Measurements from ENCODE around the gene RAPH1. TPM values are rescaled to one million over a fixed set of nuclear protein-coding genes. Genes with fewer than 3 reads are reported as not detected.
"Not testable (repeated sequence)": the region's sequence is repeated elsewhere in the genome, so short reads cannot be mapped to it uniquely, and the experiment has no call there.

The RAPH1 gene
- total RNA-seq, 2 donors from 2014 or later = 10.4 to 13.5 TPM

DNA sequence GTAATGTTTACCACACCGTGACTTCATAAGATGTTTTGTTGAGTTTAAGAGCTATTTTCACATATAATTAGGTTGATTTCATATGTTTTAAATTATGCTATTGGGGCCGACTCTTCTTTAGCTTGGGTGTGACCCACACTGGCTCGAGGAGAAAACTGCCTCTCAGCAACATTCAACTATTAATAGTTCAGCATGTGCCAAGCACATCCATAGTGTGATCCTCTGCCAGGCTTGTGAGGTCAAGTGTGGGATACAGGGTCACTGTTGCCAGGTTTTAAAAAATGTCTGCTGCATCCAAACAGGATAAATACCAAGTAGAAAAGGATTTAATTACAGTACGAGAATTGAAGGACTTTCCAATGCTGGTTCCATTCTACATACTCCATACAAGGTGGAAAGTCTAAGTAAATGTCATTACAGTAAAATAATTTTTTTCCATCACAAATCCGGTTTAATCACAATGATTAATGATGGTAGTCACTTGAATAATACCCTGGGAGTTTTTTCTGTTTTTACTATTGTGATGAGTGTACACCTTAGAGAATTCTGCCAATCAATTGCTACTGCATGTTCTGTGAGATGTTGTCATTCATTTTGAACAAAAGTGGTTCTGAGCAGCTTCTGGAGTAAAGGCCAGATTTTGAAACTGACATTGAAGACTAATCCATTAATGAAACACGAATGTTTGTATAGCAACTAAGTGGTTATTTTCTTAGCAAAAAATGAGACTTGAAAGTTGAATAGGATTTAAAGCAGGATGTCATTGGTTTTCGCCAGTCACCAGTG lies 122.4 kb downstream of the RAPH1 start:
- Mint-ChIP-seq H3K4me1 (no peaks in the 10 kb centered on the region), H3K36me3 (ENCODE audit: low read depth) (peaks cover 38% of the 10 kb centered on the region), H3K27ac (no peak overlapping the region), H3K27me3 (no peaks in the 10 kb centered on the region), H3K4me3 (no peak overlapping the region), H3K9me3 (peaks cover 1% of the 10 kb centered on the region)
- ATAC-seq (replicated peaks) = peak; percentile 14

DNA sequence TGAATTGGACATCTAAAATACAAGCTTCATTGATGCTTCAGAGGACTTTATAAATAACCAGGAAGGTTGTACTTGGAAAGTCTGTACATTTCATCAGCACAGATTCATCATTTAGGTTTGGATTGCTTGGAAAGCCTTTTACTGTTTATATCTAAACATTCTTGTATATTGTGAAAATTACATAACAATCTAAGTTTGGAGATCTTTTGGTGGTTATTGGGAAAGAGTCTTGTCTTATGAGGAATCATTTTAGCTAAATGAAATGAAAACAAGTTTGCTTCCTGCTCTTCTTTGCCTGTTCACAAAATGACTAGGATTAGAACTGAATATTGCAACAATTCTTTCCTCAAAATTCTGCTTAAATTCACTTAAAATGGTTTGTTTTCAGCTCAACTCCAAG lies 127.6 kb downstream of the RAPH1 start:
- Mint-ChIP-seq H3K36me3 (ENCODE audit: low read depth) (peaks cover 68% of the 10 kb centered on the region), H3K27ac (no peak overlapping the region), H3K27me3 (no peaks in the 10 kb centered on the region), H3K9me3 (no peaks in the 10 kb centered on the region), H3K4me1 (no peaks in the 10 kb centered on the region), H3K4me3 (no peak overlapping the region)
- no peak for ATAC-seq (replicated peaks)

DNA sequence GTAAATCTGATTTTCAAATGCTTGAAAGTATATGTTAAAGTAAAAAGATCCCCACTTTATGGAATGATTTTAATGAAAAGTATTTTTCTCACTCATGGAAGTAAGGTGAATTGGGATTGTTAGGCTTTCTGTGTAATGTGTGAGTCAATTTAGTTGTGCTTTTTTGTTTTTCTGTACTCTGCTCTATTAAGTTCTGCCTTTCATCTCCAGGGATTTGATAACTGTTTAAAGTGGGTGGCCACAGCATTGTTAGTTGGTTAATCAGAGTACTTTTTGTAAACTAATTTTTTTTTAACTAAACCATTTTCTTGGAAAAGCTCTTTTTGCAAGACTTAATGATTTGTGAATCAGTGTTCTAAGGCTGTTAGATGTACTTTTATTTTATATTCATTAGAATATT lies 130.1 kb downstream of the RAPH1 start:
- Mint-ChIP-seq H3K27me3 (no peaks in the 10 kb centered on the region), H3K9me3 (no peaks in the 10 kb centered on the region), H3K36me3 (ENCODE audit: low read depth) (peaks cover 71% of the 10 kb centered on the region), H3K4me1 (peaks cover 3% of the 10 kb centered on the region), H3K27ac (no peak overlapping the region), H3K4me3 (no peak overlapping the region)
- no peak for ATAC-seq (replicated peaks)

DNA sequence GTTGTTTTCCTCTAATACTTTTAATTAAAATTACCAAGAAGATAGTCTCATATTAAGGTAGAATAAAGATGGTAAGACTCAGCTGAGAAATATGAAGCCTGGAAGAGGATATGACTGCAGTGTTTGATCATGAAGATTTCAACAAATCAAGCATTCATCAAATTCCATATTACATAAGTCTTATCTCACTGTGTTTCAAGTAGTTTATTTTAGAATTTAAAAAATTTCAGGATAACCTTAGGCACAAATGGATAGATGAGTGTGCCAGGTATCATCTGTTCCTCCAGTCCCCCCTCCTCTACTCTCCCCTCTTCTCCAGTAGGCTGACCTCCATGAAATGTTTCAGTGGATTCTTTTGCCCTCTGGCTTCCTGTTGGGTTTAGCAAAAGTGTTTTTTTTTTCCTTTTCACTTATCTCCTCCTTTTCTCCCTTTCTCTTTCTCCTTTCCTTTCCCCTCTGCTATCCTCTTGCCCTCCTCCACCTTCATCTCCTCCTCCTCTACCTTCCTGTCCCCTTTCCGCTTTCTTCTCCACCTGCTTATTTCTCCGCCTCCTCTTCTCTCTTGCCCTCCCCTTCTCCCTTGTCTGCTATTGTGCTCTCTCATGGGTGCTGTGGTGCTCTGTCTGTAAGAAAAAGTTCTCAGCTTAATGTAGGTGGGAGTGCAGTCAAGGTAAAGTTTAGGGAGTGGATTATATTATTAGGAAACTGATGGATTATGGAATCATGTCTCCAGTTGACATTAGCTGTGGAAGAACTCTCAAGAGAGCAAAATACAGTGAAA lies 134.1 kb downstream of the RAPH1 start:
- Mint-ChIP-seq H3K27ac (peak overlapping the region; percentile 5), H3K27me3 (no peaks in the 10 kb centered on the region)

DNA sequence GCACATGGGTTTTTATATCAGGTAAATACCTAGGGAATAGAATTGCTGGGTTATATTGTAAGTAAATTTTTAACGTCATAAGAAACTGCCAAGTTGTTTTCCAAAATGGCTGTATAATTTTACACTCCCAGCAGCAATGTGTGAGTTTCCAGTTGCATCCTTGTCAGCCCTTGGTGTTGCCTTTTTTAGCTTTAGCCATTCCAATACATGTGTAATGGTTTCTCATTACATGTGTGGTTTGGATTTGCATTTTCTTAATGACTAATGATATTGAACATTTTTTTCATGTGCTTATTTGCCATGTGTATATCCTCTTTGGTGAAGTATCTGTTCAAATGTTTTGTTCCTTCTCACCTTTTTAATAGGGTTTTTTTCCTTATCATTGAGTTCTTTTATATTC lies 136.1 kb downstream of the RAPH1 start:
- Mint-ChIP-seq H3K36me3 (ENCODE audit: low read depth) (peaks cover 41% of the 10 kb centered on the region), H3K4me1 (peaks cover 3% of the 10 kb centered on the region), H3K27ac (no peak overlapping the region), H3K9me3 (no peaks in the 10 kb centered on the region), H3K4me3 (no peak overlapping the region), H3K27me3 (no peaks in the 10 kb centered on the region)
- no peak for ATAC-seq (replicated peaks)

More for the DNA sequence above, 134.1 kb downstream of the RAPH1 start:
- Mint-ChIP-seq H3K36me3 (ENCODE audit: low read depth) (peaks cover 44% of the 10 kb centered on the region), H3K4me1 (peaks cover 3% of the 10 kb centered on the region), H3K4me3 (no peak overlapping the region), H3K9me3 (no peaks in the 10 kb centered on the region)
- no peak for ATAC-seq (replicated peaks)

DNA sequence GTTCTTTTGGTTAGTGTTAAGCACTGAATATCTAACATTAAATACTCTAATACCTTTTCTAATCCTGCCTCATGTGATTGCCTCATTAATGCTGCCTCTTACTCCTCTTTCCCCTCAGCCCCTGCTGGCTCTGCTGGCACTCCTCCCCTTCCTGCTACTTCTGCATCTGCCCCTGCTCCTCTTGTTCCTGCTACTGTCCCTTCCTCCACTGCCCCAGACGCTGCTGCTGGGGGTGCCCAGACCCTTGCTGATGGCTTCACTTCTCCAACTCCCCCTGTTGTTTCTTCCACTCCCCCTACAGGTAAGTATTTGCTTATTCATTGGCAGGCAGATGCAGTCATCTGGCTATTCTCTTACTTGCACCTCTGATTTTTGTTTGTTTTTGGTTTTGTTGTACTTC lies 138.4 kb downstream of the RAPH1 start:
- Mint-ChIP-seq H3K27ac (no peak overlapping the region), H3K9me3 (no peaks in the 10 kb centered on the region), H3K4me1 (peaks cover 3% of the 10 kb centered on the region), H3K36me3 (ENCODE audit: low read depth) (peaks cover 34% of the 10 kb centered on the region), H3K27me3 (no peaks in the 10 kb centered on the region), H3K4me3 (no peak overlapping the region)
- no peak for ATAC-seq (replicated peaks)

DNA sequence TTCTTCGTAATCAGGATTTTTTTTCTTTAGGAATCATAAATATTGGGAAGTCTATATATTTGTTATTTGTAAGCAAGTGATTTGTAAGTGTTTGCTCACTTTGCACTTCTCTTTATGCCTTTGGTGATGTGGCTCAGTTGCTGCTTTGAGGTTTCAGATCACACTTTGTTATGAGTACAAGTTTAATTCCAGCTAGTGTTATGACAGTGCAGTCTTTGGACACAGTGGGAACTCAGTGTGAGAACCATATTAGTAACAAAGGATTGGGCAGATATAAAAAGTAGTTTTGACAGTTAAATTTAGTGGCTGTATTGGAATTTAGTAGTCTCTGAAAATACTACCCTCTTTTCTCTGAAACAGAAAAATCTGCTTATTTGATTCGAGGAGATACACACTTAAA lies 139.2 kb downstream of the RAPH1 start:
- no peak overlapping the region for H3K27ac Mint-ChIP-seq
- no peaks in the 10 kb centered on the region for H3K4me1 Mint-ChIP-seq
- peaks cover 32% of the 10 kb centered on the region for H3K36me3 Mint-ChIP-seq (ENCODE audit: low read depth)
- ATAC-seq (replicated peaks) = no peak
- no peaks in the 10 kb centered on the region for H3K9me3 Mint-ChIP-seq
- H3K4me3 Mint-ChIP-seq = no peak overlapping the region
- no peaks in the 10 kb centered on the region for H3K27me3 Mint-ChIP-seq

DNA sequence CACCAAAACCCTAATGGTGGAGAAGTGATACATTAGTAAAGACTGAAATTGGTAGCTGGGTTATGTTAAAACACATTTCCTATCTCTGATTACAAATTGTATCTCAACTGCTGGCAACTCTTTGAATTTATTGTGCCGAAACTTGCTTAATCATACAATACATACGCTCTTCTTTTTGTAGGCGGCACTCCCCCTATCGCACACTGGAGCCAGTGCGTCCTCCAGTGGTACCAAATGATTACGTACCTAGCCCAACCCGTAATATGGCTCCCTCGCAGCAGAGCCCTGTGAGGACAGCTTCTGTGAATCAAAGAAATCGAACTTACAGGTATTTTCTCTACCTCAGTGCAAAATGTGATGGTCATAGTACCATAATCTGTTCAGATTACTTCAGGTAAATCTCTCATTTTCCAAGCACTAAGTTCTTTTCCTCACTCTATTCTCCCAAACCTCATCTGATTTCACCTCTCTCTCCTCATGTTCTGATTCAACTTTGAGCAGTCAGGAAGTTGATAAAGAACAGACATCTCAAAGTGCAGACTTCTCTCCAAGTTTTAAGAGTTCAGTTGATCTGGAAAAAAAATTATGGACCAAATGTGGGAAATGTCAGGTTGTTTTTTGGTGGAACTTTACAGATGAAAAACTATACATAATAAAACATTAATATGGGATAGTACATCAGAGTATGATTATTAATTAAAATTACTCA lies 140.4 kb downstream of the RAPH1 start:
- no peaks in the 10 kb centered on the region for H3K9me3 Mint-ChIP-seq
- no peaks in the 10 kb centered on the region for H3K27me3 Mint-ChIP-seq
- ATAC-seq (replicated peaks) = no peak
- H3K36me3 Mint-ChIP-seq (ENCODE audit: low read depth) = peaks cover 33% of the 10 kb centered on the region
- no peak overlapping the region for H3K27ac Mint-ChIP-seq
- no peaks in the 10 kb centered on the region for H3K4me1 Mint-ChIP-seq
- H3K4me3 Mint-ChIP-seq = no peak overlapping the region

DNA sequence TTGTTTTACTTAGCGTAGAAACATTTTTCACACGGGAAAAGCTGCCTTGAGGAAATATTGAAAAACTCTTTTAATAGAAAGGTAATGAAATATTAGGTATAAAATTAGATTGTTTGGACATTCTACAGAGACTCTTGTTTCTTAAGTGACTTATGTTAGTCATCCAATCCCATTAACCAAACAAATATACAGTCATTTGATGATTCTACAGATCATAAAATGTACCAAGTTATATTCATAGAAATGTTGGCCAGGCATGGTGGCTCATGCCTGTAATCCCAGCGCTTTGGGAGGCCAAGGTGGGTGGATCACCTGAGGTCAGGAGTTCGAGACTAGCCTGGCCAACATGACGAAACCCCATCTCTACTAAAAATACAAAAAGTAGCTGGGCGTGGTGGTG lies 146.9 kb downstream of the RAPH1 start:
- H3K27ac Mint-ChIP-seq; H3K4me1 Mint-ChIP-seq; ATAC-seq (replicated peaks); H3K9me3 Mint-ChIP-seq; H3K4me3 Mint-ChIP-seq; H3K27me3 Mint-ChIP-seq: not testable (repeated sequence)
- H3K36me3 Mint-ChIP-seq (ENCODE audit: low read depth) = peaks cover 27% of the 10 kb centered on the region

DNA sequence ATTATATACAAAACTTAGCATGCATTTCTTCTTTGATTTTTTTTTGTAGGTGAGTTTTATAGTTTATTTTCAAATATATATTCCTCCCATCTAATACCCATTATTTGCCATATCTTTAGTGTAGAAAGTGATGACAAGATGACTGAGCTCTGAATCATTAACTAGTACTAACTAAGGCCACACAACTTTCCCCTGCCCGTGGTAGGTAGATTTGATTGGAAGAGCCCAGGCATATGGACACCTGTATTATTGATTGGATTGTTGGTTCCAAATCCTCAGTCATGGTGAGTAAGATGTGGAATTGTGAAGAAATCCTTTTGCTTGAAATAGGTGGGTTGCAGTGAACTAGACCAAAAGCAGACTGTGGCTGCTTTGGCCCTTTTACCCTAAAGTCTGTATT lies 152.1 kb downstream of the RAPH1 start:
- Mint-ChIP-seq H3K36me3 (ENCODE audit: low read depth) (peaks cover 22% of the 10 kb centered on the region), H3K27me3 (no peaks in the 10 kb centered on the region), H3K9me3 (no peaks in the 10 kb centered on the region), H3K27ac (no peak overlapping the region), H3K4me1 (no peaks in the 10 kb centered on the region), H3K4me3 (no peak overlapping the region)
- ATAC-seq (replicated peaks) = no peak

DNA sequence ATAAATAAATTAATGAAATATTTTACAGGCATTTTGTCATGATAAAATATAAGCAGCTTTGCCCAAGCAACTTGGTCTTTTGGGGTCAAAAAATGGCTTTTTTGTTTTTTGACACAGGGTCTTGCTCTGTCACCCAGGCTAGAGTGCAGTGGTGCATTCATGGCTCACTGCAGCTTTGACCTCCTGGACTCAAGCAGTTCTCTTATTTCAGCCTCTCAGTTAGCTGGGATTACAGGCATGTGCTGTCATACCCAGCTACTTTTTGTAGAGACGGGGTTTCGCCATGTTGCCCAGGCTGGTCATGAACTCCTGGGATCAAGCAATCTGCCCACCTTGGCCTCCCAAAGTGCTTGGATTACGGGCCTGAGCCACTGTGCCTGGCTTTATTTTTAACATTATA lies 155.9 kb downstream of the RAPH1 start:
- ATAC-seq (replicated peaks) = no peak
- Mint-ChIP-seq H3K4me1 (no peaks in the 10 kb centered on the region), H3K4me3 (no peak overlapping the region), H3K36me3 (ENCODE audit: low read depth) (peaks cover 15% of the 10 kb centered on the region), H3K27me3 (no peaks in the 10 kb centered on the region), H3K27ac (no peak overlapping the region), H3K9me3 (no peaks in the 10 kb centered on the region)

DNA sequence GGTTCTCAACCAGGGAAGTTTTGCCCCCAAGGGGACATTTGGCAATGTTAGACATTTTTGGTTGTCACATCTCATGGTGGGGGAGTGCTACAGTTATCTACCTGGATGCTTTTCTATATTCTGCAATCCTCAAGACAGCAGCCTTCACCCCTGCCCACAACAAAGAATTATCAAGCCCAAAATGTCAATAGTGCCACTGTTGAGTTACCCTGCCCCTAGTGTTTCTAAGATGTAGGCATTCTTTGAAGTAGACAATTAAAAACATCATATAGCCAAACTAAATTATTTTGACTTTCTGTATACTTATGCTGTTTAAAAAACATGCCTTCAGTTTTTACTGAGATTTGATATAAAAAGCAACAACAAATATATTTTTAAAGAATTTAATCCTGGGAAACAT lies 158.9 kb downstream of the RAPH1 start:
- ATAC-seq (replicated peaks) = no peak
- Mint-ChIP-seq H3K4me1 (no peaks in the 10 kb centered on the region), H3K4me3 (no peak overlapping the region), H3K27me3 (no peaks in the 10 kb centered on the region), H3K27ac (no peak overlapping the region), H3K9me3 (no peaks in the 10 kb centered on the region), H3K36me3 (ENCODE audit: low read depth) (no peaks in the 10 kb centered on the region)

DNA sequence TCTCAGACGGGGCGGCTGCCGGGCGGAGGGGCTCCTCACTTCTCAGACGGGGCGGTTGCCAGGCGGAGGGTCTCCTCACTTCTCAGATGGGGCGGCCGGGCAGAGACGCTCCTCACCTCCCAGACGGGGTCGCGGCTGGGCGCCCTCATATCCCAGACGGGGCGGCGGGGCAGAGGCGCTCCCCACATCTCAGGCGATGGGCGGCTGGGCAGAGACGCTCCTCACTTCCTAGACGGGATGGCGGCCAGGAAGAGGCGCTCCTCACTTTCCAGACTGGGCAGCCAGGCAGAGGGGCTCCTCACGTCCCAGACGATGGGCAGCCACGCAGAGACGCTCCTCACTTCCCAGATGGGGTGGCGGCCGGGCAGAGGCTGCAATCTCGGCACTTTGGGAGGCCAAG lies 162.4 kb downstream of the RAPH1 start:
- H3K4me1 Mint-ChIP-seq; ATAC-seq (replicated peaks); H3K4me3 Mint-ChIP-seq; H3K27ac Mint-ChIP-seq; H3K36me3 Mint-ChIP-seq (ENCODE audit: low read depth); H3K27me3 Mint-ChIP-seq; H3K9me3 Mint-ChIP-seq: not testable (repeated sequence)

DNA sequence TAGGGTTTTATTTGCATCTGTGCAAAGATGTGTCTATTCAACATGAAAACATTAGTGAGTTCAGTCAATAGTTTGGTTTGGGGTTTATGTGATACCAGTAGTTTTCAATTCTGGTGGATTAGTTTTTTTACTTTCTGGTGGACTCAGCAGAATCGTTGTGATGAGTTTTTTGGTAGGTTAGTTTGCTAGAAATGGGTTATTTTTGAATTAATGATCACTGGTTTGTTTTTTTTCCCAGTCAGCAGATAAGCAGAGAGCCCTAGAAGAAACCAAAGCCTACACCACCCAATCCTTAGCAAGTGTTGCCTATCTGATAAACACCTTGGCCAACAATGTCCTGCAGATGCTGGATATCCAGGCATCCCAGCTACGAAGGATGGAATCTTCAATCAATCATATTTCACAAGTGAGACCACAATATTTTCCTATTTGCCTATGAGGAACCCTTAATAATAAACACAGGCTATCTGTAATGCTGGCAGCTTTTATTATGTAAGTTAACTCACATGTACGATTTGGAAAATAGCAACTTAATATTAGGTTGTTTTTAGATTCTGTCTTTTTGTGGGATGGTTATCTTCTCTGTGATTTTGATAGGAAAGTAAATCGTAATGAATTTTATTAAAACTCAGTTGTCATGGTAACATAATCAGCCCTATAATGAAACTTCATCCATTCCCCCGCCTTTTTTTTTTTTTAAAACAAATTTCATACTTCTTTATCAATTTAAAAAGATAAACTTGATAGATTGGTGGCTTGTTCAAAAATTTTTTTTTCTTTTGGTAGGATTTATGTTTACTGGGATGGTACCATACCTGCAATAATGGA lies 168.2 kb downstream of the RAPH1 start:
- Mint-ChIP-seq H3K36me3 (ENCODE audit: low read depth) (peaks cover 17% of the 10 kb centered on the region), H3K27me3 (no peaks in the 10 kb centered on the region), H3K4me3 (no peak overlapping the region), H3K4me1 (no peaks in the 10 kb centered on the region), H3K27ac (no peak overlapping the region), H3K9me3 (no peaks in the 10 kb centered on the region)
- no peak for ATAC-seq (replicated peaks)

All from activated T-helper 17 cell treated with anti-CD3 and anti-CD28 coated beads, Interleukin-2, amount 50 U/mL, for 72 hours (primary cell).